ENCODE results near the gene RPS25. TPM values are rescaled to one million over a fixed set of nuclear protein-coding genes. Genes with fewer than 3 reads are reported as not detected.
"Not testable (repeated sequence)": the region's sequence is repeated elsewhere in the genome, so short reads cannot be mapped to it uniquely, and the experiment has no call there.

RPS25 gene
- 1,318 and 1,710 TPM in 2 replicates for total RNA-seq (2014; rRNA removed; shearing (Covaris generic))

- DNase-seq (ENCODE audit: low read depth): peak; percentile 96
Measured at GRCh38 chr11:119018074-119018938, at the start of gene RPS25, which contains the start of gene TRAPPC4. RPS25 (minus strand) TSS chr11:119018343; CDS start chr11:119018284, 59 bp downstream. TRAPPC4 (plus strand) TSS chr11:119018766; CDS start chr11:119018796, 30 bp downstream.

GRCh38 chr11:119067371-119068222 lies 49.5 kb upstream of the RPS25 start, which contains the start of gene VPS11:
VPS11 (plus strand) TSS chr11:119067818; CDS start chr11:119067824, 6 bp downstream.
- DNase-seq (ENCODE audit: low read depth): peak; percentile 98

- DNase-seq (ENCODE audit: low read depth): peak; percentile 29
Measured at GRCh38 chr11:119065369-119065768, 47.2 kb upstream of the RPS25 start.

- DNase-seq (ENCODE audit: low read depth): peak; percentile 54
Measured at GRCh38 chr11:119062779-119063178, 44.6 kb upstream of the RPS25 start.

- no peak for DNase-seq (ENCODE audit: low read depth)
Measured at GRCh38 chr11:119061256-119061655, 43.1 kb upstream of the RPS25 start.

GRCh38 chr11:119059128-119059527 lies 41.0 kb upstream of the RPS25 start:
- DNase-seq (ENCODE audit: low read depth): not testable (repeated sequence)

- peak; percentile 98 for DNase-seq (ENCODE audit: low read depth)
Measured at GRCh38 chr11:119057000-119057769, 39.0 kb upstream of the RPS25 start, which contains the start of gene HYOU1. HYOU1 (minus strand) TSS chr11:119057205; CDS start chr11:119056160, 1,045 bp downstream.

GRCh38 chr11:119056421-119056999 lies 38.4 kb upstream of the RPS25 start:
- DNase-seq (ENCODE audit: low read depth): peak; percentile 16

- DNase-seq (ENCODE audit: low read depth): peak; percentile 17
Measured at GRCh38 chr11:119055901-119056300, 37.8 kb upstream of the RPS25 start.

GRCh38 chr11:119054418-119054817 lies 36.3 kb upstream of the RPS25 start:
- no peak for DNase-seq (ENCODE audit: low read depth)

GRCh38 chr11:119052163-119052814 lies 34.1 kb upstream of the RPS25 start:
- no peak for DNase-seq (ENCODE audit: low read depth)

GRCh38 chr11:119051440-119052162 lies 33.5 kb upstream of the RPS25 start:
- DNase-seq (ENCODE audit: low read depth): no peak

GRCh38 chr11:119049081-119049480 lies 30.9 kb upstream of the RPS25 start:
- DNase-seq (ENCODE audit: low read depth): no peak

GRCh38 chr11:119048644-119049043 lies 30.5 kb upstream of the RPS25 start:
- no peak for DNase-seq (ENCODE audit: low read depth)

GRCh38 chr11:119047205-119047604 lies 29.1 kb upstream of the RPS25 start:
- no peak for DNase-seq (ENCODE audit: low read depth)

GRCh38 chr11:119046489-119046888 lies 28.3 kb upstream of the RPS25 start:
- no peak for DNase-seq (ENCODE audit: low read depth)

GRCh38 chr11:119044708-119045107 lies 26.6 kb upstream of the RPS25 start:
- no peak for DNase-seq (ENCODE audit: low read depth)

GRCh38 chr11:119042927-119043326 lies 24.8 kb upstream of the RPS25 start:
- no peak for DNase-seq (ENCODE audit: low read depth)

- DNase-seq (ENCODE audit: low read depth): peak; percentile 23
Measured at GRCh38 chr11:119041821-119042514, 23.8 kb upstream of the RPS25 start.

All from Daoy (cell line).